Measurements from ENCODE around the gene CXCL3. TPM values are rescaled to one million over a fixed set of nuclear protein-coding genes. Genes with fewer than 3 reads are reported as not detected.
A peak's percentile ranks its signal among the peaks of the same experiment; 100 is the strongest.
"Not testable (repeated sequence)": the region's sequence is repeated elsewhere in the genome, so short reads cannot be mapped to it uniquely, and the experiment has no call there.

The CXCL3 gene
- total RNA-seq: 15.1 TPM
- long read RNA-seq, partial matches to known transcripts: 0 of 7 reads
- long read RNA-seq, other reads (novel, unspliced or antisense): 2 of 7 reads

- peak; percentile 93 for DNase-seq (ENCODE audit: low spot score)
These were observed at the start of gene CXCL3 for GRCh38 chr4:74038425-74039314. TSS of gene CXCL3 (minus strand) at chr4:74038689. CDS start at chr4:74038611, 78 bp downstream.

- DNase-seq (ENCODE audit: low spot score): no peak
These were observed 49.0 kb upstream of the CXCL3 start for GRCh38 chr4:74087481-74087880.

GRCh38 chr4:74085669-74086068, 47.2 kb upstream of the CXCL3 start:
- no peak for DNase-seq (ENCODE audit: low spot score)

GRCh38 chr4:74084984-74085383, 46.5 kb upstream of the CXCL3 start:
- DNase-seq (ENCODE audit: low spot score): no peak

GRCh38 chr4:74083546-74083945, 45.1 kb upstream of the CXCL3 start:
- no peak for DNase-seq (ENCODE audit: low spot score)

- DNase-seq (ENCODE audit: low spot score): no peak
These were observed 42.5 kb upstream of the CXCL3 start for GRCh38 chr4:74081035-74081434.

GRCh38 chr4:74080351-74080750, 41.9 kb upstream of the CXCL3 start:
- DNase-seq (ENCODE audit: low spot score): not testable (repeated sequence)

- DNase-seq (ENCODE audit: low spot score): not testable (repeated sequence)
These were observed 40.5 kb upstream of the CXCL3 start for GRCh38 chr4:74079024-74079423.

GRCh38 chr4:74073358-74073757, 34.9 kb upstream of the CXCL3 start:
- no peak for DNase-seq (ENCODE audit: low spot score)

GRCh38 chr4:74072739-74073138, 34.2 kb upstream of the CXCL3 start:
- no peak for DNase-seq (ENCODE audit: low spot score)

GRCh38 chr4:74067586-74067985, 29.1 kb upstream of the CXCL3 start:
- no peak for DNase-seq (ENCODE audit: low spot score)

GRCh38 chr4:74066232-74066631, 27.7 kb upstream of the CXCL3 start:
- DNase-seq (ENCODE audit: low spot score): no peak

GRCh38 chr4:74065115-74065642, 26.7 kb upstream of the CXCL3 start:
- no peak for DNase-seq (ENCODE audit: low spot score)

GRCh38 chr4:74063859-74064258, 25.4 kb upstream of the CXCL3 start:
- no peak for DNase-seq (ENCODE audit: low spot score)

GRCh38 chr4:74062953-74063352, 24.5 kb upstream of the CXCL3 start:
- no peak for DNase-seq (ENCODE audit: low spot score)

GRCh38 chr4:74061430-74061829, 22.9 kb upstream of the CXCL3 start:
- DNase-seq (ENCODE audit: low spot score): no peak

- DNase-seq (ENCODE audit: low spot score): no peak
These were observed 20.8 kb upstream of the CXCL3 start for GRCh38 chr4:74059161-74059829.

GRCh38 chr4:74058048-74058651, 19.7 kb upstream of the CXCL3 start:
- DNase-seq (ENCODE audit: low spot score): no peak

- no peak for DNase-seq (ENCODE audit: low spot score)
These were observed 19.1 kb upstream of the CXCL3 start for GRCh38 chr4:74057588-74057987.

GRCh38 chr4:74056858-74057562, 18.5 kb upstream of the CXCL3 start:
- no peak for DNase-seq (ENCODE audit: low spot score)

Data from mesenteric fat pad (tissue), 1 donor.